Testis (tissue), 2 donors: ENCODE measurements around the gene EPHB4.

Source experiments
- CTCF ChIP-seq, 3 experiments: fragments of 450-650 bp in 2 of 3; fragments of 200-600 bp in 1 of 3; sonication (generic) in 1 of 3; IDR thresholded peaks; one replicate each; pipeline ENCODE4 v1.5.1; 2016 to 2019; ENCODE audit warnings: antibody characterized with exemption in 3 of 3, mild to moderate bottlenecking in 2 of 3, moderate library complexity in 1 of 3
- POLR2A ChIP-seq: fragments of 450-650 bp; IDR thresholded peaks from one replicate; pipeline ENCODE4 v1.6.1; 2017; ENCODE audit warnings: antibody characterized with exemption, mild to moderate bottlenecking, moderate library complexity

DNA sequence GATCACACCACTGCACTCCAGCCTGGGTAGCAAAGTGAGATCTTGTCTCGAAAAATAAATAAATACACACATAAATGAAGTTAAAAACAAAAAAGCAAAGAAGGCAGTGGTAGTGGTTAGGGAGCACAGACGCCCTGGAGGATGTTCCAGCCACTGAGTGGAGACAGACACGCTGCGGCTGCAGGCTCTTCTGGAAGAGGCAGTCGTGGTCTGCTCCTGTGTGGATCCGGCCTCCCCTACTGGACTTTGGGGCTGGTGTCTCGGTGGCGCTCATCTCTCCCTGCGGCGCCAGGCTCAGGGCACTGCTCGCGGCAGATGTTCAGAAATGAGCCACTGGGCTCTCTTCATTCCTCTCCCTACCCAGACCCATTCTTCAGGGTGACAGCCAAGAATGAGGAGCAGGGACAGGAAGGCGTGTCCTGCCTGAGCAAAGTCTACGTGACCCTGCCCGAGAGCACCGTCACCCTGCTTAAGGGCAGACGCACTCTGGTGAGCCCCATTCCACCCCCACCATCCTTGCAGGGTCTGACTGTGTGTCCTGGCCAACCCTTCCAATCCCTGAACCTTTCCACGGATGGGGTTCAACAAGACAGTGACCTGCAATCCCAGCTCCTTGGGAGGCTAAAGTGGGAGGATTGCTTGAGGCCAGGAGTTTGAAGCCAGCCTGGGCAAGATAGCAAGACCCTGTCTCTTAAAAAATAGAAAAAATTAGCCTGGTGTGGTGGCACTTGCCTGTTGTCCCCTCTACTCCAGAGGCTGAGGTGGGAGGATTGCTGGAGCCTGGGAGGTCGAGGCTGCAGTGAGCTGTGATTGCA, 67.8 kb downstream of the EPHB4 start:
- TF ChIP-seq CTCF (IDR thresholded peaks at IDR 0.05) (no peak), POLR2A (no peak)
